ENCODE measurements around the gene YDJC.

GRCh38 chr22:21652010-21652546, 22.3 kb upstream of the YDJC start:
- TF ChIP-seq CTCF (IDR thresholded peaks at IDR 0.05) = no peak
- no peak for TF ChIP-seq POLR2A (IDR thresholded peaks at IDR 0.05)
